Neural cell (in vitro differentiated cells): ENCODE measurements around the gene ANKRD33B. TPM values are rescaled to one million over a fixed set of nuclear protein-coding genes. Genes with fewer than 3 reads are reported as not detected.

Experiments
- H2AFZ ChIP-seq: fragments of 200-600, 300-800 bp; sonication (generic), shearing (Covaris generic); 2 replicates; pipeline ENCODE4 v1.6.0; 2014; ENCODE audit warnings: low read depth, mild to moderate bottlenecking, antibody characterized with exemption, low read length, moderate library complexity
- H3F3A ChIP-seq: fragments of 200-600 bp; shearing (Covaris generic); 2 replicates; pipeline ENCODE4 v1.6.1; 2016; ENCODE audit warnings: mild to moderate bottlenecking, moderate library complexity, mixed read lengths, antibody characterized with exemption, low read length; ENCODE audit not compliant: insufficient read depth, poor library complexity, severe bottlenecking
- H3K27ac ChIP-seq: fragments of 200-600, 300-800 bp; sonication (generic), shearing (Covaris generic); 2 replicates; pipeline ENCODE4 v1.5.1; 2014; ENCODE audit warnings: mild to moderate bottlenecking, low read length, moderate library complexity
- H3K27me3 ChIP-seq: fragments of 300-800, 200-600 bp; sonication (generic), shearing (Covaris generic); 2 replicates; pipeline ENCODE4 v1.6.0; 2014; ENCODE audit warnings: mild to moderate bottlenecking, low read depth, low read length, moderate library complexity; ENCODE audit not compliant: insufficient read depth
- H3K36me3 ChIP-seq: fragments of 300-800, 200-600 bp; sonication (generic), shearing (Covaris generic); 2 replicates; pipeline ENCODE4 v1.5.1; 2014; ENCODE audit warnings: mild to moderate bottlenecking, antibody characterized with exemption, low read length, moderate library complexity; ENCODE audit not compliant: insufficient read depth
- H3K4me2 ChIP-seq: fragments of 300-800, 200-600 bp; sonication (generic), shearing (Covaris generic); 2 replicates; pipeline ENCODE4 v1.6.0; 2014; ENCODE audit warnings: mild to moderate bottlenecking, low read length
- H3K4me3 ChIP-seq: fragments of 300-800, 200-600 bp; sonication (generic), shearing (Covaris generic); 2 replicates; pipeline ENCODE4 v1.5.1; 2014; ENCODE audit warnings: mild to moderate bottlenecking, low read length, moderate library complexity
- H3K79me2 ChIP-seq: fragments of 200-600 bp; shearing (Covaris generic); replicated peaks from 2 replicates; pipeline ENCODE4 v1.6.0; 2014; ENCODE audit warnings: mild to moderate bottlenecking, low read length, moderate library complexity; ENCODE audit not compliant: insufficient read depth
- H3K9ac ChIP-seq: fragments of 300-800, 200-600 bp; sonication (generic), shearing (Covaris generic); 2 replicates; pipeline ENCODE4 v1.6.1; 2016; ENCODE audit warnings: mild to moderate bottlenecking, low read length, mixed read lengths
- H3K9me2 ChIP-seq: fragments of 200-600 bp; shearing (Covaris generic); 2 replicates; pipeline ENCODE4 v1.6.1; 2016; ENCODE audit warnings: mild to moderate bottlenecking, low read length, mixed read lengths; ENCODE audit not compliant: insufficient read depth
- H3K9me3 ChIP-seq: fragments of 200-600, 300-800 bp; sonication (generic), shearing (Covaris generic); 2 replicates; pipeline ENCODE4 v1.6.1; 2016; ENCODE audit warnings: mild to moderate bottlenecking, mixed run types, low read length, moderate library complexity, mixed read lengths
- H4K20me1 ChIP-seq: fragments of 200-600 bp; shearing (Covaris generic); 2 replicates; pipeline ENCODE4 v1.6.1; 2016; ENCODE audit warnings: mild to moderate bottlenecking, mixed run types; ENCODE audit not compliant: insufficient read depth
- CTCF ChIP-seq: fragments of 450-650 bp; IDR thresholded peaks from 2 replicates; pipeline ENCODE4 v1.5.1; 2014; ENCODE audit warnings: antibody characterized with exemption, mild to moderate bottlenecking, moderate library complexity; ENCODE audit not compliant: poor library complexity, severe bottlenecking
- EP300 ChIP-seq: fragments of 450-650 bp; conservative IDR thresholded peaks from 2 replicates; pipeline ENCODE4 v1.6.1; 2014; ENCODE audit warnings: antibody characterized with exemption, mild to moderate bottlenecking, moderate library complexity; ENCODE audit not compliant: poor library complexity, severe bottlenecking
- EZH2 ChIP-seq: fragments of 200-600, 300-800 bp; shearing (Covaris generic), sonication (generic); IDR thresholded peaks from 2 replicates; pipeline ENCODE4 v1.6.1; 2014; ENCODE audit warnings: antibody characterized with exemption, low read length, borderline replicate concordance, mild to moderate bottlenecking; ENCODE audit not compliant: insufficient read depth, poor library complexity, severe bottlenecking
- MXI1 ChIP-seq: fragments of 450-650 bp; conservative IDR thresholded peaks from 2 replicates; pipeline ENCODE4 v1.6.1; 2014; ENCODE audit warnings: antibody characterized with exemption, mild to moderate bottlenecking; ENCODE audit not compliant: poor library complexity, severe bottlenecking
- POLR2AphosphoS5 ChIP-seq: IDR thresholded peaks from 2 replicates; pipeline ENCODE4 v1.6.1; 2012
- RAD21 ChIP-seq: fragments of 450-650 bp; conservative IDR thresholded peaks from 2 replicates; pipeline ENCODE4 v1.6.1; 2014; ENCODE audit warnings: antibody characterized with exemption, mild to moderate bottlenecking, moderate library complexity
- REST ChIP-seq: IDR thresholded peaks from 2 replicates; pipeline ENCODE4 v1.6.1; 2012; ENCODE audit warnings: borderline replicate concordance
- SMC3 ChIP-seq: fragments of 450-650 bp; conservative IDR thresholded peaks from 2 replicates; pipeline ENCODE4 v1.6.1; 2014; ENCODE audit warnings: antibody characterized with exemption, mild to moderate bottlenecking, moderate library complexity; ENCODE audit not compliant: poor library complexity
- TAF1 ChIP-seq: IDR thresholded peaks from 2 replicates; pipeline ENCODE4 v1.6.1; 2012; ENCODE audit warnings: low read depth
- polyA plus RNA-seq: library from polyadenylated mRNA; depleted of rRNA; stranded (reverse); fragments of >200 nt; gene quantifications from 2 replicates; pipeline ENCODE4 v1.2.3, GENCODE V29; 2014

ANKRD33B gene
- polyA plus RNA-seq, 1 donor from 2014 or later: not detected

GRCh38 chr5:10600626-10601245 lies 36.9 kb downstream of the ANKRD33B start:
- Histone ChIP-seq H3K9me2 (no peaks in the 10 kb centered on the region), H3K9me3 (no peaks in the 10 kb centered on the region), H3K27me3 (no peaks in the 10 kb centered on the region), H3K4me2 (no peak overlapping the region), H3K27ac (no peak overlapping the region), H3K79me2 (no peaks in the 10 kb centered on the region), H3K4me3 (no peak overlapping the region), H4K20me1 (no peaks in the 10 kb centered on the region), H3F3A (no peaks in the 10 kb centered on the region), H3K9ac (no peak overlapping the region), H3K36me3 (no peaks in the 10 kb centered on the region), H2AFZ (no peak overlapping the region)
- TF ChIP-seq SMC3: no peak
- TF ChIP-seq EP300: no peak
- TF ChIP-seq TAF1: no peak
- TF ChIP-seq REST: no peak
- TF ChIP-seq POLR2AphosphoS5: no peak
- TF ChIP-seq EZH2: no peak
- no peak for TF ChIP-seq RAD21
- TF ChIP-seq MXI1: no peak
- no peak for TF ChIP-seq CTCF

- Histone ChIP-seq H3K4me2 (no peak overlapping the region), H3K27ac (no peak overlapping the region), H3K4me3 (no peak overlapping the region), H3K36me3 (no peaks in the 10 kb centered on the region), H3F3A (no peaks in the 10 kb centered on the region), H4K20me1 (no peaks in the 10 kb centered on the region), H3K27me3 (no peaks in the 10 kb centered on the region), H3K9me3 (no peaks in the 10 kb centered on the region), H3K9ac (no peak overlapping the region), H3K79me2 (no peaks in the 10 kb centered on the region), H2AFZ (no peak overlapping the region), H3K9me2 (no peaks in the 10 kb centered on the region)
- TF ChIP-seq RAD21 (no peak), MXI1 (no peak)
Measured at GRCh38 chr5:10601246-10602030, 37.6 kb downstream of the ANKRD33B start.
